Heart left ventricle (tissue), 13 donors: Measurements from ENCODE around the gene CCSER1.

Experiments used
- CTCF ChIP-seq, 12 donors: fragments of 200-600 bp; sonication (generic) in 4 of 12; IDR thresholded peaks; one replicate each; pipeline versions ENCODE4 v1.5.0 to v1.8.0; 2018 to 2022; ENCODE audit warnings: antibody characterized with exemption in 12 of 12, mild to moderate bottlenecking in 5 of 12
- POLR2A ChIP-seq, 2 donors: fragments of 450-650 bp; IDR thresholded peaks; one replicate each; pipeline ENCODE4 v1.6.1; 2017; ENCODE audit warnings: antibody characterized with exemption in 2 of 2, mild to moderate bottlenecking in 2 of 2, moderate library complexity in 2 of 2
- donor health status: ischemic (EF 13 %, LVEDD 7.1; RV severe dilation, severe dysfunction).
- donor health status: DM: no; HTN: yes; CAD: no.
- donor health status: DM: no; HTN: no; CAD: no.
- donor health status: ischemic (EF 25% LVEDD 6.9; RV normal size, moderate dysfunction).
- donor health status: ischemic (EF 25% LVEDD 5.7; RV mildly dilated, moderate dysfunction).
- donor health status: ischemic (EF 35%, LVEDD 5.7; RV mildly dilated, moderate dysfunction).
- donor health status: nonischemic (EF 11% LVEDD 7.7; RV severe dilation, severe dysfunction).
- donor health status: DM: yes; HTN: yes; CAD: no.
- donor health status: PGD.
- donor health status: ischemic (EF 29% LVEDD 5.4; RV normal size, mild dysfunction).
- donor health status: nonischemic (EF 23%, LVEDD 6.1; RV moderate dilation, normal function).

GRCh38 chr4:90328558-90328957, 201.4 kb downstream of the CCSER1 start:
- no peak for TF ChIP-seq CTCF (IDR thresholded peaks at IDR 0.05)
- TF ChIP-seq POLR2A (IDR thresholded peaks at IDR 0.05) = no peak
